ENCODE results near the gene ATRIP.

DNA sequence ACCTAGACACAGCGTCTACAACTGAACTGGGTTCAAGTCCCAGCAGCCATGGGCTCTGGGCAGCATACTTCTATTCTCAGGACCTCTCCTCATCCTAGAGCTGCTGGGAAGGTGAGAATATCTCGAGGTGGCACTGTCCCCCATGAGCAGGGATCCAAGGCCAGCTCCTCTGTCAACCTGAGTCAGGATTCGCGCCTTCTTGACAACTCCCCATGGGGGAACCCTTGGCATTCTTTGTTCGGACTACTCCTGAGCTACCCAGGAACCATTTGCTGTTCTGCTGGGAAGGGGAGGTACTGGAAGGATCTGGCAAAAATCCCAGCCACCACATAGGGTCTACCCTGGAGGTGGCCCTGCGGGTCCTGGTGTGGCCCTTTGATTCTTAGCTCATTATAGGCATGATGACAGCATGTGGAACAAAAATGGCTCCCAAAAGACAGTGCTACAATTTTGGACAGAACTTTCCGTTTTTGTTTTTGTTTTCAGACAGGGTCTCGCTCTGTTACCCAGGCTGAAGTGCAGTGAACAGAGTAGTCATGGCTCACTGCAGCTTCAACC lies 38.9 kb upstream of the ATRIP start:
- TF ChIP-seq GATA2 (IDR thresholded peaks at IDR 0.05; ENCODE audit: low read depth, low read length) = no peak
- no peak for TF ChIP-seq GATA3 (IDR thresholded peaks at IDR 0.05; ENCODE audit: low read depth, low read length)
